Endometrial microvascular endothelial cells (primary cell): Measurements from ENCODE around the gene DNLZ. TPM values are rescaled to one million over a fixed set of nuclear protein-coding genes. Genes with fewer than 3 reads are reported as not detected.

Experiments used
- in situ Hi-C: cut with HindIII; loops from 2 replicates; pipeline ENCODE4 v1.10.0; 2017; ENCODE audit warnings: low sequenced_read_pairs, low pct_unique_long_range_greater_than_20kb; ENCODE audit errors: inconsistent ontology term
- total RNA-seq: library from RNA; depleted of rRNA; stranded (reverse); fragments of >200 nt; gene quantifications from one replicate; pipeline ENCODE4 v1.2.3, GENCODE V29; 2015; ENCODE audit errors: inconsistent ontology term

DNLZ gene
- total RNA-seq, 1 donor from 2014 or later, result 40.5 TPM

DNA sequence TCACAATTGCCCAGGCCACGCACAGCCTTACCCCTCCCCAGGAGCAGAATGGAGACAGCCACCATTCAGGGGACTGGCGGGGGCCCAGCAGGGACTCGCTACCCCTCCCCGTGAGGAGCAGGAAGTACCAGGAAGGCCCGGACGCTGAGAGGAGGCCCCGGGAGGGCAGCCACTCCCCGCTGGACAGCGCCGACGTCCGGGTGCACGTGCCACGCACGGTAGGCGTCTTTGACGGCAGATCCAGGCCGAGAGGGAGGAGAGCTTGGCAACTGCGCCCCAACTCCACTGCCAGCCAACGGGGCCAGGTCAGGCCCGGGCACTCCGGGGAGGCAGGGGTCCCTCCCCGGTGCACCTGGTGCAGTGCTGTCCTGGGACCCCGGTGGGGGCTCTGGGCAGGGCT is 14.0 kb downstream of the DNLZ start:
- in situ Hi-C loops, result no loop called here

DNA sequence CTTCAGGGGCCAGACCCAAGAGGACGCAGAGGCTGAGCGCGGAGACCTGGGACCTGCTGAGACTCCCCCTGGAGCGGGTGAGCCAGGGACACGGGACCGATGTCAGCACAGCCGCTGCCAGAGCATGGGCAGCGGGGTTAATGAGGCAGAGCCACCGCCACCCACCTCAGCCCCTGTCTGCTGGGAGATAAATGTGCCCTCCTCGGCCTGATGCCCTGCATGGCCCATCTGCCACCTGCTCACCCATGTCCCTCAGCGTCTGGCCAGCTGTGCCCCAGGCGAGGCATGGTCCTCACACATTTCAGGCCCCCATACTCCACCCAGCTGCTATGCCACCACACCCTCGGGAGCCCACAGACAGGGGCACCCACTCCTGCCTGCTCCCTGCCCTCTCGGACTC is 14.9 kb downstream of the DNLZ start:
- in situ Hi-C loops, result no loop called here

DNA sequence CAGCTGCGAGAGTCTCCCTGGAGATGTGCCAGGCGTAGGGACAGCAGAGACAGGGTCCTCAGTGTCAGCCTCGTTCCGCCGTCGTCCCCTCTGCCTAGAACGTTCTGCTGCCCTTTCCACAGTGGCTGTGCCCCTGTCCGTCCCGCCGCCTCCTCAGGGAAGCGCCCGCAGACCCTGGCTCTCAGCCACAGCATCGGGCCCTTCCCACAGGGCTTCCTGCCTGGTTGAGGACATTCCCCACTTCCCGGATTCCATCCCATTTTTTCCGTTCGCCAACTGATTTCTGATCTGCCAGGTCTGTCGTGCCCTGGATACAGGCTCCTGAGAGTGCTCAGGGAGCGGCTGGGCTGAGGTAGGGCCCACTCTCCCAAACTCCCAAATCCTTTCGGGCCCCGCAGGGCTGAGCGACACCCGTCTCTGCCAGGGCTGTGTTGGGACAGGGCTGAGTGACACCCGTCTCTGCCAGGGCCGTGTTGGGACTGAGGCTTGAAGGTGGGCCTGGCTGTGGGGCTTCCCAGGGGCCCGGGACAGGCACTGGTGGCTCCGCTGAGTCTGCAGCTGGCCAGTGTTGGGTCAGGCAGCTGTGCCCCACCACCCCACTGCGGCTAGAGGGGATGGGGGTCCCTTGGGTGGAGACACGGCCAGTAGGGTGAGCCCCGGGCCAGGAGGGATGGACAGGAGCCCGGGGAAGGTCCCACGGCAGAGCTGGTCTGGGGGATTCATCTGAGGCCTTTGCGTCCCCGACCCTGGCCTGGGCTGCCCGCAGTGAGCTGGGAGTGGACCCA is 15.9 kb downstream of the DNLZ start:
- in situ Hi-C loops, result no loop called here

DNA sequence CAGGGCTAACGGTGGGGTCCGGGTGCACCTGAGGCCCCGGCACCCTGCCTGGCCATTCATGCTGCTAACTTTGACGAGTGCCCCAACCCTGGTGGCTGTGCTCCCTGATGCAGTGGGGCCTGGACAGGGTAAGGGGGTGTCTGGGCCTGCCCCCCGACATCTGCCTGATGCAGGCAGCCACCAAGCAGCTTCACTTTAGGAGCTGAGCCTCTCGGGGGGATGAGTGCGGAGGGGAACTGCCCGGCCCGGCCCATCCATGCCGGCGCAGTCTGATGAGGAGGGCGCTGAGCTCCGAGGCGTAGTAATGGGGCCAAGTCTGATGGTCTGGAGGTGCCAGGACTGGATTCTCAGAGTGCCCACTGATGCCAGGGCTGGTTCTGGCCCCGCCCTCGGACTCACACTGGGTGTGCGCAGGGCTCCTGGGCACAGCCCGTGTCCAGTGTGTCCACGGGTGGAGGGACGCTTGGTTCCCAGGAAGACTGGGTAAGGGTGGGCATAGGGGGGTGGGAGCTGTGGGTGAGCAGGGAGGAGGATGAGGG is 16.5 kb downstream of the DNLZ start:
- in situ Hi-C loops, result no loop called here

DNA sequence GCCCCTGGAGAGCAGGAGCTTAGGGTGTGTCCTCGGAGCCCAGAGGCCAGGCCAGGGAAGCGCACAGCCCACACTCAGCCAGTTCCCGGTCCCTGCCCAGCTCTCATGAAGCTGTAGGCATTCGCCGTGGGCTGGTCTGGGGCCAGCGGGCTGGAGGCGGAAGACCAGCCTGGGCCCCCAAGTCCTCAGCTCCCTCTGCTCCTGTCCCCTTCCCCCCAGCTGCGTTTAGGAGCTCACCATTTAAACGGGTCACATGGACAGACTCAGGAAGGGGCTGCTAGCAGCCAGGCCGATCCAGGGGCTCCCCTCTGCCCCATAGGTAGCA is 17.4 kb downstream of the DNLZ start:
- in situ Hi-C loops, result no loop called here

DNA sequence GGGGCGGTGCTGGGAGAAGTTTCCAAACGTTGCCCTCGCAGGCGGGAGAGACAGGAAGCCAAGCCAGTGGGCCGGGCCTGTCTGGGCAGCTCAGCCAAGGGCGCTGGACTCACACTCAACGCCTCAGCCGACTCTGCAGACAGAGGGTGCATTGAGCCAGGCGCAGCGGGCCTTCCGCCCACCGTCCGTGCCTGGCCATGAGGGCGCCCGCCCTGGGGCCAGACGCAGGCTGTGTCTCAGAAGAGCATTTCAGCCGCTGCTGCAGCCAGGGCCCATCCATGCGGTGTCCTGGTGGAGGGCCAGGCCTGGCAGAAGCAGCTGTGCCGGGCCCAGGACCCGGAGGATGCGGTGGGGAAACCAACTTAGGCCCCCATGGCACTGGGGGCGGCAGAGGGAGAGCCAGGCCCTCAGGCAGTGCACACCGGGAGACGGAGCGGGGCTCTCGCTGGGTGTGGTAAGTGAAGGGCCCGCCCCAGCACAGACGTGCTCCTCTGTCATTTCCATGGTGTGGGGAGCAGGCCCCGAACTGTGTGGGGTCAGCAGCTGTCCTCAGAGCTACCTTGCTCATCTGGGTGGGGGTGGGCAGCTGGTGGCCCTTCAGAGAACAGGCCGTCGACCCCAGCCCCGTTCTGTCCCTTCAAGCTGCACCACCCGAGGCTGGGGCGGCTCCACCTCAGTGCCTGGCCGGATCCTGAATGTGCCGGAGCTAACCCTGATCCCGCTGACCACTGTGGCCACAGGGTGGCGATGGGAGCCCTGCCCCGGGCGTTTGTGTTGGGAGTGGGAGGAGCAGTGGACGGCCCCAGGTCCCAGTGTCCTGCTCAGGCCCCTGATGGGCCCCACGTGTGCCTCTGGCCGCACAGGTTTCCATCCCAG is 18.0 kb downstream of the DNLZ start:
- in situ Hi-C loops, result no loop called here

DNA sequence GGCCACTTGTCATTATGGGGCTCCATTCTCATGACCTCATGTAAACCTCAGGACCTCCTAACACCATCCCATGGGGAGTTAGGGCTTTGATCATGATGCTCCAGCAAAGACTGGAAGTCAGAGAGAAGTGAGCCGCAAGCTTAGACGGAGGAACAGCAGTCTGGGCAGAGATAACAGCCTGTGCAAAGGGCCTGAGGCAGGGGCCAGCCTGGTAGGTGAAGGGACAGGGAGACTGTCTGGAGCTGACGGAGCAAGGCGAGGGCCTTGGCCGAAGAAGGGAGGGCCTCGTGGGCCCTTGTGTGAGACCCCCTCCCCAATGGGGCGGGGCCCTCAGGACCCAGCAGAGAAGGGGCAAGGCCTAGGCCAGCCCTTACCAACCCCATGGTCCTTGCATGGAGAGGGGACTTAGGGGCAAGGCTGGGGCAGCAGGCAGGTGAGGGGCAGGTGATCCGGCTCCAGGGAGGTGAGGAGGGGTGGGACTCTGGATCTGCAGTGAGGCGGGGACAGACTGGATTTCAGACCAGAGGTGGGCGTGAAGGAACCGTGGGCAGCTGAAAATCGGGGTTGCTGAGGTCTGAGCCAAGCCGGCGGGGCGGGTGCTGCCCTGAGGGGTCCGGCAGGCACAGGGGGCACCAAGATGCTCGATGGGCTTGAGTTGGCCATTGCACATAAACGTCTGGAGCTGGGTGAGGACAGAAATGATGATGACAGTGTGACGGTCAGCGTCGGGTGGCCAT is 18.8 kb downstream of the DNLZ start:
- in situ Hi-C loops, result no loop called here

DNA sequence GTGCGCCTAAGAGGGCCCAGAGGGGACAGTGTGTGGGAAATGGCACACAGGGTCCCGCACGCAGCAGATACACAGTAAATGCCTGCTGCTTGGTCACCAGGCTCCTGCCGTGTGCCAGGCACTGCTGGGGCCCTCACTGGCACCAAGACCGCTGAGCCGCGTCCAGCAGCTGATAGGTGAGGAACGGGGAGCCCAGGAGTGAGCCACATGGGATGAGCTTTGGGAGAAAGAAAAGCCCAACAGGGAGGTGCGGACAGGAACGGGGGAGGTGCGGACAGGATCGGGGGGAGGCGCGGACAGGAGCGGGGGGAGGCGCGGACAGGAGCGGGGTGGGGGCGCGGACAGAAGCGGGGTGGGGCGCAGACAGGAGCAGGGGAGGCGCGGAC is 19.7 kb downstream of the DNLZ start:
- in situ Hi-C loops, result no loop called here

DNA sequence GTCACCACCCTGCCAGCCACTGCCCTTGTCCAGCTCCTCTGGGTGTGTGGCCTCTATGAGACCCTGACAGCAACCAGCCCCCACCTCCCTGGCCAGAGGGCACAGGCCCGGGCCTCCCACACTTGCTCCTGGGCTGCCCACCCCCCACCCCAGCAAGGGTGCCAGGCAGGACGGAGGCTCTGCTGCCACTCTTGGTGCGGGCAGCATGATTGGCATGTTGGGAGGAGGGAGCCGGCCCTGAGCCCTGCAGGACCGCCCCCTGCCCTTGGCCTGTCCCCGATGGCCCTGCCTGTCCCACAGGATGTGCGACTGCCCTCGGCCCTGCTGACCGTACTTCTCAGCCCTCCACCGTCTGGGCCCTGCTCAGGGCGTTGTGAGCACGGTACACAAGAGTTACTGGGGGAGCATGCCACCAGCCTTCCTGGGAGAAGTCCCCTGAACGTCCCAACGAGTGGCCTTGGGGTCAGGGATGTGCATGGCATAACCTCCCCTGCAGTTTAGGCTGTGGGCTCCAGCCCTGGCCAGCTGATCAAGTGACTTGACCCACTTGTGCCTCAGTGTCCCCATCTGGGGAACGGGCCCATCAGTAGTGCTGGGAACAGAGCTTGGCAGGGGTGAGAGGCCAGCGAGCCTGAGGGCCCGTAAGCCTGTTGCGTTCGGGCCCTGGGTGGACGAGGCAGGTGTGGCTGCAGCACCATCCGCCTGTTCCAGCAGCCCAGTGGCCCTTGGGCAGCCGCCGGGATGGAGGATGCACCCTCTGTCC is 20.2 kb downstream of the DNLZ start:
- in situ Hi-C loops, result no loop called here

DNA sequence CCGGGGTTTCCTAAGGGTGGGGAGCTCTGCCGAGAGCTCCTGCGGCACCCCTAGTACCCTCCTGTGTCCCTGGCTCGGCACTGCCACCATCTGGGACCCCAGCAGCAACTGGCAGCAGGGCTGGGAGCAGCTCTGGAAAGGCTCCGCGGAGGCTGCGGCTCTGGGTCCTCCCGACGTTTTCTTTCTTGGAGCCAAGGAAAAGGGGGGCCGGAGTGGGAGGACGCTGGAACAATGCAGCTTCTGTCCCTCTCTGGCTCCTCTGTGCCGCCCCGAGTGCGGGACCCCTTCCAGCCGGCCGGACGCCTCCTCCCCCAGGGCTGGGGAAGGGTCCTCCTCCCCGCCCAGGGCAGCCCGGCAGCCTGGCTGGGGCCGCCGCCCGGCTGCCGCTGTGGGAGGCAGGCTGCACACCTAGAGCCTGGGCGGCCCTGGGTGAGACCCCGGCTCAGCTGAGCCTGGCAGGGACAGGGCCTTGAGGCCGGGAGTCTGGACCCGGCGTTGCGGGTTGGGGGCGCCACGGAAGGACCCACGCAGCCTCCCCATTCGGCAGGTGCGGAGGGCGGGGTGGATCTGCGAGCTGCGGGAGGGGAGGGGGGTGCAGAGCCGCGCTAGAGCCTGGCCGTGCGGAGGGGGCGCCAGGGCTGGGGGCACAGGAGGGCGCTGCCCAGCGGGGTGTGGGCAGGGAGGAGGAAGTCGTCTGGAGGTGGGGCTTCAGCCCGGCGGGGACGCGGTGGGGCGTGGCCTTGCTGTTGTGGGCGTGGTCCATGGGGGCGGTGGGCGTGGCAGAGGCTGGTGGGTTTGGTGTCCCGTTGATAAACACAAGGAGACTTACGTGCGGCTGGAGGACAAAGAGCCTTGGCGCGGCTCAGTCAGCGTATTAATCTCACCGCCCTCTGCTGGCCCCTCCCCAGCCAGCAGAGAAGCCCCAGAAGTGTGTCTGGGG is 21.1 kb downstream of the DNLZ start:
- in situ Hi-C loops, result no loop called here

DNA sequence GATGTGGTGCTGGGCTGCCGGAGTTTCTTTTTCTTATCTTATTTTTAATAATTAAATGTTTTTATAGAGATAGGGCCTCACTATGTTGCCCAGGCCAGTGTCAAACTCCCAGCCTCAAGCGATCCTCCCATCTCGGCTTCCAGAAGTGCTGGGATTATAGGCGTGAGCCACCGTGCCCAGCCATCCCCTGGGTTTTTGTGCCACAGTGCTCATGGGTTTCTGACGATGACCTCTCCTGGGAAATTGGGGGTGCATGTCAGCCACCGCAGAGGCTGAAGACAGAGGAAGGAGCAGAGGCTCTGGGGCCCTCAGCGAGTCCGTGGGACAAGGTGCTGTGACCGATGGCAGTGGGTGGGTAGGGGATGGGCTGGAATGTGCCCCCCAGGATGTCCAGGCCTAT is 21.8 kb downstream of the DNLZ start:
- in situ Hi-C loops, result no loop called here

DNA sequence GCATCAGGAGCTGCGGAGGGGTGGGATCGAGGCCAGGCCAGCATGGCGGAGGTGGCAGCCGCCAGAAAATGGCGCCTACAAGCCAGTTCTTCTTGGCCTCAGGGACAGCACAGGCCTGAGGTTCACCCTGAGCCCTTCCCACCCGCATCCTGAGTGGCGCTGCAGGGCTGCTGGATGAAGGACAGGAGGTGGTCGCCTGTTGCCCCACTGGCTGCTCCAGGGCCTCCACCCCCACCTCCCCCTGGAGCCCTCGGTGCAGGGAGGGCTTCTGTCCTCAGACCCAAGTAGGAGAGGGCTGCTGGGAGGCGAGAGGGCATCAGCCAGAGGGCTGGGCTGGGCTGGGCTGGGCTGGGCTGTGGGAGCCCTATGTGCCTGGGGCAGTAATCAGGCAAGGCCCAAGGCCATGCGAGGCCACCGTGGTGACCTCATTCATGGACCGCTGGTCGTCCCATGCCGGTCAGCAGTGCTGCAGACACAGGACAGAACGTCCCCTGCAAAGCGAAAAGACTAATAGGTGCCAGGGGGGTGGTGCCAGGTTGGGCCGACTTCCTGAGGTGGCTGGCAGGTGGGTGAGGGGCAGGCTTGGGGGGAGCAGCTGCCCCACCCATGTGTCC is 22.4 kb downstream of the DNLZ start:
- in situ Hi-C loops, result no loop called here

DNA sequence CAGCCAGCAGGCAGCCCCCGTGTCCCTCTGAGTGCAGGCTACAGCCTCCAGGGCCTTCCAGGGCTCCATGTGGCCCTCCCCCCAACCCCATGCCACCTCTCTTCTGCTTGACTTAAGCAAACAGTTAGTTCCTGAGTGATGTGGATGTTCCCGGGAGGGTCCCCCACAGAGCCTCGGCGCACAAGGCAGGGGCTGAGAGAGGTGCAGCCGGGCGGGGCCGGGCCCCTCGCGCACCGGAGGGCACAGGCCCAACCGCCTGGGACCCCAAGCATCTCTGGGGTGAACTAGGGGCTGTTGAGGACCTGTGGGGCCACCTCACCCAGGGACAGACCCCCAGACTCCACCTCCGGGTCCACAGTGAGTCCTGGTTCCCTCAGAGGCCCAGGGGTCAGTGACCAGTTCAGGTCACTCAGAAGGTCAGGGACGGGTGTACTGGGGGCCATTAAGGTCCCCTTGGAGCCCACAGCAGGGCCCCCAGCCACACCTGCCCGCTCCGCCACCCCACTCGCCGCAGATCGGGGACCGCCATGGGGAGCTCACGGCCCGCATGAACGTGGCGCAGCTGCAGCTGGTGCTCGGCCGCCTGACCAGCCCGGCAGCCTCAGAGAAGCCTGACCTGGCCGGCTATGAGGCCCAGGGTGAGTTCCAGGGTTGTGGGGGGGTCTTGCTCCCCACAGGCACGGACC is 23.0 kb downstream of the DNLZ start:
- in situ Hi-C loops, result no loop called here

DNA sequence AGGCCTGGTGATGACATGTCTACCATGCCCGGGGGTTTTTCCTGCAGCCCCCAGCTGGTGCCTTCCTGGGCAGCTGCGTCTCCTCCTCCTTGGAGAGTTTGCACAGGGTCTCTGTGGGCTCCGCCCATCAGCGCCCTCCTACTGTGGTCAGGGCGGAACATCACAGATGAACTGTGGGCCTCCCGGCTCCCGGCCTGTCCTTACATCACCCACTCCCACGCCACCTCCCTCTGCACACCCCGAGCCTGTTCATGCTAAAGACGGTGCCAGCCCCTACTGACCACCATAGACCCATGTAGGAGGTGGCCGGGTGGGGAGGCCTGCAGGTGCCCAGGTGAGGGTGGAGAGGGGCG is 23.6 kb downstream of the DNLZ start:
- in situ Hi-C loops, result no loop called here

DNA sequence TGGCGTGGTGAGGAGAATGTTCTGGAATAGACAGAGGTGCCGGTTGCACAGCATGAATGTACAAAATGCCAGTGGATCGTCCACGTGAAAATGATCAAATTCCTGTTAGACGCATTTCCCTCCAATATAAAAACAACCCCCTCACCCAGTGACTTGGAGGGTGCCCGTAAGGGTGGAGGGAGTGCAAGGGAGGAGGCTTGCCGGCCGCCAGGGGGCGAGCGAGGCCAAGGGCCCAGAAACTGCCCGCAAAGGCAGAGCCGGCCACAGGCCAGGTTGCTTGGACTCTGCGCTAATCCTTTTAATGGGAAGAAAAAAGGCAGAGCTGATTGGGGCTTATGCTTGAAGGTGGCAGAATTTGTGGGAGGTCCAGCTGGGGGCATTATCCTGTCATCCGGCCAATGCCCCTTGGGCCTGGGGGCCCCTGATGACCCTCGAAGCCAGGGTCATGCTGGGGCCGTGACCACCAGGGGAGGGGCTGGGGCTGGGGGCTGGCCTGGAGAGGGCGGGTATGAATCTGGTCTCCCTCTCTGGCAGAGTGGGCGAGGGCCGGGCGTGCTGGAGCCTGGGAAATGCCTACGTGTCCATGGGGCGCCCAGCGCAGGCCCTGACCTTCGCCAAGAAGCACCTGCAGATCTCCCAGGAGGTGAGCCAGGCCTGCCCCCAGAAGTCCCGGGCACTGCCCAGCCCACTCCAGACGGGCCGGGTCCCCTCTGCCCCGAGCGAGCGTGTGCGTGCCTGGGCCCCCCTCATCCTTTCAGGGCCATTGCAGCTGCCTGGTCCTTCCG is 24.2 kb downstream of the DNLZ start:
- in situ Hi-C loops, result no loop called here

DNA sequence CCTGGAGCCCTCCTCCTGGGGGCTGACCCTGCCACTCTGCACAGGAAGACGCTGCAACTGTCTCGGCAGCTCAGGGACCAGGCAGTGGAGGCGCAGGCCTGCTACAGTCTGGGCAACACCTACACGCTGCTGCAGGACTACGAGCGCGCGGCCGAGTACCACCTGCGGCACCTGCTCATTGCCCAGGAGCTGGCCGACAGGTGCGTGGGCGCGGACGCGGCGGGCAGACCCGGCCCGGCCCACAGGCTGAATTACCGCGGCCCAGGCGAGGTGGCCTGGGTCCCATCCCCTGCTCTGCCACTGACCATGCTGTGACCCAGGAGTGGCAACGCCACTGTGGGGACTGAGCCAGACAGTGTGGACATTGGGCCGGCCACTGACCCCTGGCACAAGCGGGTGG is 25.0 kb downstream of the DNLZ start:
- in situ Hi-C loops, result no loop called here
